Transverse colon (tissue), 4 donors: ENCODE measurements around the gene STARD13.

ENCODE experiments used
- CTCF ChIP-seq, 5 experiments: fragments of 200-600 bp in 3 of 5; fragments of 450-650 bp in 2 of 5; sonication (generic) in 3 of 5; IDR thresholded peaks; 1 replicate in 2 of 5; 2 replicates in 3 of 5; pipeline ENCODE4 v1.5.1; 2016 to 2017; ENCODE audit warnings: antibody characterized with exemption in 5 of 5, inconsistent platforms in 3 of 5, mild to moderate bottlenecking in 2 of 5, moderate library complexity in 1 of 5
- POLR2A ChIP-seq: fragments of 450-650 bp; IDR thresholded peaks from one replicate; pipeline ENCODE4 v1.6.1; 2016; ENCODE audit warnings: antibody characterized with exemption, mild to moderate bottlenecking, moderate library complexity
- POLR2AphosphoS5 ChIP-seq, 3 donors: sonication (generic); formaldehyde crosslinking; IDR thresholded peaks; one replicate each; pipeline ENCODE4 v1.6.1; 2016; ENCODE audit warnings: antibody characterized with exemption in 3 of 3

DNA sequence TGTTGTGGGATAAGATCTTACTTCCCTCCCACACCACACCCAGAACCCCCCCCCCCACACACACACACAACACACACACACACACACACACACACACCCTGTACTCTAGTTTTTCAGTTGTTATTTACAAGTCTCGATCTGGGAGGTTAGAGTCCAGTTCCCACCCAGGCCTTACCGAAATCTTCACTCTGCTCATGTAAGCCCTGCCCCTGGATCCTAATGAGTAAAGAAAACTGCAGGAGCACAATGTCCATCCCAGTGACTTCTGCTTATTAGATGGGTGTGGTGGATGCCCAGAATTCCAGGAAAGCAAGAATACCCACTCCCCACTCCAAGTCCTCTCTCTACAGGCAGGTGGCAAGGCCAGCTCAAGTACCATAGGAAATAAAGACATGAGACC lies 23.0 kb downstream of the STARD13 start:
- no peak for TF ChIP-seq CTCF (IDR thresholded peaks at IDR 0.05)
- TF ChIP-seq POLR2A = no peak
- no peak for TF ChIP-seq POLR2AphosphoS5 (IDR thresholded peaks at IDR 0.05)
